ENCODE measurements around the gene TPST1.
"Not testable (repeated sequence)": the region's sequence is repeated elsewhere in the genome, so short reads cannot be mapped to it uniquely, and the experiment has no call there.

DNA sequence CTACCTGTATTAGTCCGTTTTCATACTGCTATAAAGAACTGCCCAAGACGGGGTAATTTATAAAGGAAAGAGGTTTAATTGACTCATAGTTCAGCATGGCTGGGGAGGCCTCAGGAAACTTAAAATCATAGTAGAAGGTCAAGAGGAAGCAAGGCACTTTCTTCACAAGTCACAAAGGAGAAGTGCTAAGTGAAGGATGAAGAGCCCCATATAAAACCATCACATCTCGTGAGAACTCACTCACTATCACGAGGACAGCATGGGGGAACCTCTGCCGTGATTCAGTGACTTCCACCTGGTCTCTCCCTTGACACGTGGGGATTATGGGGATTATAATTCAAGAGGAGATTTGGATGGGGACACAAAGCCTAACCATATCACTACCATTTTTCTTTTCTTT is 119.9 kb downstream of the TPST1 start:
- TF ChIP-seq, protein P1, sequence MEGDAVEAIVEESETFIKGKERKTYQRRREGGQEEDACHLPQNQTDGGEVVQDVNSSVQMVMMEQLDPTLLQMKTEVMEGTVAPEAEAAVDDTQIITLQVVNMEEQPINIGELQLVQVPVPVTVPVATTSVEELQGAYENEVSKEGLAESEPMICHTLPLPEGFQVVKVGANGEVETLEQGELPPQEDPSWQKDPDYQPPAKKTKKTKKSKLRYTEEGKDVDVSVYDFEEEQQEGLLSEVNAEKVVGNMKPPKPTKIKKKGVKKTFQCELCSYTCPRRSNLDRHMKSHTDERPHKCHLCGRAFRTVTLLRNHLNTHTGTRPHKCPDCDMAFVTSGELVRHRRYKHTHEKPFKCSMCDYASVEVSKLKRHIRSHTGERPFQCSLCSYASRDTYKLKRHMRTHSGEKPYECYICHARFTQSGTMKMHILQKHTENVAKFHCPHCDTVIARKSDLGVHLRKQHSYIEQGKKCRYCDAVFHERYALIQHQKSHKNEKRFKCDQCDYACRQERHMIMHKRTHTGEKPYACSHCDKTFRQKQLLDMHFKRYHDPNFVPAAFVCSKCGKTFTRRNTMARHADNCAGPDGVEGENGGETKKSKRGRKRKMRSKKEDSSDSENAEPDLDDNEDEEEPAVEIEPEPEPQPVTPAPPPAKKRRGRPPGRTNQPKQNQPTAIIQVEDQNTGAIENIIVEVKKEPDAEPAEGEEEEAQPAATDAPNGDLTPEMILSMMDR (IDR thresholded peaks at IDR 0.05; ENCODE audit: insufficient read depth, low read depth, low read length): not testable (repeated sequence)
- TF ChIP-seq EZH2 (IDR thresholded peaks at IDR 0.05; ENCODE audit: insufficient read depth, low read length): not testable (repeated sequence)

Data from astrocyte (in vitro differentiated cells and primary cell).